Measurements from ENCODE around the gene SAMD4A. TPM values are rescaled to one million over a fixed set of nuclear protein-coding genes. Genes with fewer than 3 reads are reported as not detected.

SAMD4A gene
- total and polyA plus RNA-seq, 12 donors: 14.0 to 284 (median 191) TPM

GRCh38 chr14:54754623-54755386 is 187.9 kb downstream of the SAMD4A start:
- intact Hi-C loops (cut with DNase I): no loop called here
- H3K9me3 ChIP-seq: no peaks in the 10 kb centered on the region
- DNase-seq (no peak), ATAC-seq (no peak)
- H3K4me1 ChIP-seq: peaks cover 6 to 43% (median 23%) of the 10 kb centered on the region in 9 donors
- 81 to 87% methylated on average over 11 of the region's 11 CpGs for whole genome bisulfite sequencing, 2 donors
- no peak for TF ChIP-seq CTCF (IDR thresholded peaks at IDR 0.05)
- H3K4me3 ChIP-seq: no peak overlapping the region
- no peak overlapping the region for H3K27ac ChIP-seq
- peaks cover 0 to 92% (median 7%) of the 10 kb centered on the region in 9 donors for H3K36me3 ChIP-seq
- H3K27me3 ChIP-seq: no peaks in the 10 kb centered on the region

GRCh38 chr14:54756656-54757392 is 189.9 kb downstream of the SAMD4A start:
- no peaks in the 10 kb centered on the region for H3K27me3 ChIP-seq
- no peak for DNase-seq
- ATAC-seq: no peak
- WGBS, 2 donors: 48 to 55% methylated on average over 3 of the region's 3 CpGs
- H3K36me3 ChIP-seq: peaks cover 0 to 92% (median 14%) of the 10 kb centered on the region in 9 donors
- intact Hi-C loops (cut with DNase I): no loop called here
- H3K4me1 ChIP-seq: peaks cover 6 to 43% (median 20%) of the 10 kb centered on the region in 9 donors
- H3K9me3 ChIP-seq: no peaks in the 10 kb centered on the region
- no peak overlapping the region for H3K27ac ChIP-seq
- H3K4me3 ChIP-seq: no peak overlapping the region
- no peak for TF ChIP-seq CTCF (IDR thresholded peaks at IDR 0.05)

DNA sequence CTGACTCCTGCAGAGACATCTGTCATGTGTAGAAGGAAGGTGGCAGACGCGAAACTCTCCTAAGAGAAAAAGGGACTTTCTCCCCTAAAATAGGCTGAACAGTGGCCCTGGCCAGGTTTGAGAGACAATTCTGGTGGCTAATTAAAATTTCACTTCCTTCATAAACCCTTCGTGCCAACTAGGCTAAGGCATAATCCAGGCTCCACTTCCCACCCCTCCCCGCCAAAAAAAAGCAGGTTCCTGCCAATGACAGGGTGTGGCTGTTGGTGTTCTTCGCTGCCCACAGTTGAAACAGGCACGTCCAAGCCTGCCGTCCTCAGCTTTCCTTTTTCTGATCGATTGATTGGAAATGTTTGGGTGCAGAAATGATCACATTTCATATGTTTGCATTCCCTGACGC is 191.1 kb downstream of the SAMD4A start:
- TF ChIP-seq CTCF (IDR thresholded peaks at IDR 0.05): no peak
- Histone ChIP-seq H3K9me3 (no peaks in the 10 kb centered on the region), H3K27ac (peak overlapping the region in 1 of 10 donors; percentile 3), H3K27me3 (no peaks in the 10 kb centered on the region), H3K36me3 (peaks cover 0 to 92% (median 14%) of the 10 kb centered on the region in 9 donors), H3K4me3 (no peak overlapping the region), H3K4me1 (peaks cover 6 to 42% (median 20%) of the 10 kb centered on the region in 9 donors)
- WGBS, 2 donors: 66 to 67% methylated on average over 9 of the region's 9 CpGs
- ATAC-seq: peak in 2 of 8 donors; percentile 37 to 50
- DNase-seq: no peak
- intact Hi-C loops (cut with DNase I): no loop called here

- DNase-seq (no peak), ATAC-seq (peak in 1 of 8 donors; percentile 19)
- Histone ChIP-seq H3K36me3 (peaks cover 0 to 93% (median 31%) of the 10 kb centered on the region in 9 donors), H3K4me1 (peaks cover 6 to 42% (median 20%) of the 10 kb centered on the region in 9 donors), H3K27me3 (no peaks in the 10 kb centered on the region), H3K9me3 (no peaks in the 10 kb centered on the region), H3K27ac (no peak overlapping the region), H3K4me3 (no peak overlapping the region)
- WGBS, 2 donors: 89 to 92% methylated on average over 33 of the region's 33 CpGs
- intact Hi-C loops (cut with DNase I): no loop called here
- TF ChIP-seq CTCF (IDR thresholded peaks at IDR 0.05): no peak
These were observed 193.2 kb downstream of the SAMD4A start for GRCh38 chr14:54759982-54760585.

Measured in heart right ventricle (tissue), 16 donors.